ENCODE data around the gene NTRK3.

- TF ChIP-seq CTCF (IDR thresholded peaks at IDR 0.05; ENCODE audit: low read depth, low read length) (no peak), EZH2phosphoT487 (IDR thresholded peaks at IDR 0.05; ENCODE audit: low read depth) (no peak)
Measured at GRCh38 chr15:87945246-87945645, 311.3 kb downstream of the NTRK3 start.
